GM21381 (cell line): ENCODE measurements around the gene RB1.
"Not testable (repeated sequence)": the region's sequence is repeated elsewhere in the genome, so short reads cannot be mapped to it uniquely, and the experiment has no call there.

Experiments used
- ATAC-seq: cut with Tn5 transposase; IDR thresholded peaks from one replicate; pipeline ENCODE4 v1.9.1; 2021; ENCODE audit warnings: mild to moderate bottlenecking, moderate library complexity; ENCODE audit not compliant: unreplicated experiment

The RB1 gene

DNA sequence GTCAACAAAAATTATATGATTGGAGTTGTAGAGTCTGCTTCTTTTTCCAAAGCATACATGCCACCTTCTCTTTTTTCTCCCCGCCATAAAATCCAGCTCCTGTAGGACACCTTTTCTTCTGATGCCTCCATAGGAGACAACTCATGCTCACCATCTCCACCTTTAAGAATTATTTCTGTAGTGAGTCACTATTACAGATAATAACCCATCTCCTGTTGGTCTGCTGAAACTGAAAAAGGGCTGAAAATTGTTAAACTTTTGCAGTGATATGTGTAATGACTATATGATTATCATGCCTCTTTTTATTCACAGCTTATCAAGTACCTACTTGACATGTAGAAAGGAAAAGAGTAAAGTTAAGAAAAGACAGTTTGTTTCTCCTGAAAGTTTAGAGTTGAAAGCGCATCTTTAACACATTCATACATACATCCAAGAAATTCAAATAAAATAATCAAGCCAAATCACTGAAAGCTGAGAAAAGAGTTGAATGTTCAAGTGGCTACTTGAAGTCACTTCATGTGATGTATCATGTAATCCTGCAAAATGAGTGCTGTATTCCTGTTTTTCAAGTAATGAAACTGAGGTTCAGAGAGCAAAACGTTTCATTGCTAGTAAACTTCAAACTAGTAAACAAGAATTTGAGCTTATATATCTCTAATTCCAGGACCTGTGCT lies 144.9 kb downstream of the RB1 start:
- no peak for ATAC-seq

DNA sequence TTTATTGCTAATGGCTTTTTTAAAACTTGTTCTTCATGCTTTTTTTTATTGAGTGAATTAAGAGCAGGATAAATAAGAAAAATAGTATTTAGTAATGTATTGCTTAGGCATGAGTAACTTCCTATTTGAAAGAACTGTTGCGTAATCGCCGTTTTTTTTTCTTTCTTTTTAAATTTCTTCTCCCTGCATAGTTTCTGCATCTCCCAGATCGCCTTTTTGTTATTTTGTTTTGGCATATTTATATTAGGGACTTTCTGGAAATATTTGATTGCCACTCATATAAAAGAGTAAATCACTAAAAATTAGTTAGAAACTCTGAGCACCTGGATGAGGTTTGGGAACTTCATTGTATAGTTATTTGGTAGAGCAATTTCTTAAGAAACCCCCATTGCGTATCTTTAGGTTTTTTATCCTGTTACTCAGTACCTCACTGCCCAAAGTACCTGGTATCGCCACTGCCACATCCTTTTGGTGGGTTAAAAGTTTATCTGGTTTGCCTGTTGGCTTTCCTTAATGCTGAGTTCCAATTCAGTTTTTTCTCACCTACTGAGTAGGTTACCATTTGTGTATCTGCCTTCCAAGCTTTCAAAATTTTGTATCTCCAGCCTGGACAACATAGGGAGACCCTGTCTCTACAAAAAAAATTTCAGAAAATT lies 145.5 kb downstream of the RB1 start:
- no peak for ATAC-seq

DNA sequence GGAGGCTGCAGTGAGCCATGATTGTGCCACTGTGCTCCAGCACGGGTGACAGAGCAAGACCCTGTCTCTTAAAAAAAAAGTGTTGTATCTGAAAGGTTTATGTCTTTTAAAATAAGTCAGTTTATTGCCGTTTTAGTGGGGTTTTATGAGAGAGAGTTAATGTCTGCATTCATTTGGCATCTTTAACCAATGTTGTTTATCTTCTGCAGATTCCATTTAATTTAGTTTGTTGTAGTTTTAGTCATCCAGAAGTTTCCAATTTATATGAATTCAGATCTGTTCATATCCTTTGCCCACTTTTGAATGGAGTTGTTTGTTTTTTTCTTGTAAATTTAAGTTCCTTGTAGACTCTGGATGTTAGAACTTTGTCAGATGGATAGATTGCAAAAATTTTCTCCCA lies 146.1 kb downstream of the RB1 start:
- no peak for ATAC-seq

DNA sequence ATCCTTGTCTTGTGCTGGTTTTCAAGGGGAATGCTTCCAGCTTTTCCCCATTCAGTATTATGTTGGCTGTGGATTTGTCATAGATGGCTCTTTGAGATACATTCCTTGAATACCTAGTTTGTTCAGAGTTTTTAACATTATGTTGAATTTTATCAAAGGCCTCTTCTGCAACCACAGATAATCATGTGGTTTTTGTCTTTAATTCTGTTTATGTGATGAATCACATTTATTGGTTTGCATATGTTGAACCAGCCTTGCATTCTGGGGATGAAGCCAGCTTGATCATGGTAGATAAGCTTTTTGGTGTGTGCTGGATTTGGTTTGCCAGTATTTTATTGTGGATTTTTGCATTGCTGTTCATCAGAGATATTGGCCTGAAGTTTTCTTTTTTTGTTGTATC lies 147.6 kb downstream of the RB1 start:
- not testable (repeated sequence) for ATAC-seq

DNA sequence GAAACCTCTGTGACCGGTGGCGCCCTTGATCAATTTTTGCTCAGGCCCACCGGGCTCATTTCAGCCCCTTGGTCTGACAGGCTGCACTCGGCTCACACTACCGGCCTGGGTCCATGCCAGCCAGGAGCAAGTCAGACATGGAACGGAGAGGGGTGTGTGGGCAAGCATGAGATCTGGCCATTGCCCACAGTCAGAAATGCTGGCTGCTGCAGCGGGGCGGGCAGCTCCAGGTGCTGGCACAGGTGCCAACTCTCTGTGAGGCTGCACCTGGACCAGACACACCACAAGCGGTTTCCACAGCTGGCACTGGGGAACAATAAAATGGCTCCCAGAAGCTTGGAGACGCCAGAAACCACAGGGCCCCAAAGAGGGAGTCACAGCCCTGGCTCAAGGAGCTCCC lies 153.0 kb downstream of the RB1 start:
- ATAC-seq: no peak

DNA sequence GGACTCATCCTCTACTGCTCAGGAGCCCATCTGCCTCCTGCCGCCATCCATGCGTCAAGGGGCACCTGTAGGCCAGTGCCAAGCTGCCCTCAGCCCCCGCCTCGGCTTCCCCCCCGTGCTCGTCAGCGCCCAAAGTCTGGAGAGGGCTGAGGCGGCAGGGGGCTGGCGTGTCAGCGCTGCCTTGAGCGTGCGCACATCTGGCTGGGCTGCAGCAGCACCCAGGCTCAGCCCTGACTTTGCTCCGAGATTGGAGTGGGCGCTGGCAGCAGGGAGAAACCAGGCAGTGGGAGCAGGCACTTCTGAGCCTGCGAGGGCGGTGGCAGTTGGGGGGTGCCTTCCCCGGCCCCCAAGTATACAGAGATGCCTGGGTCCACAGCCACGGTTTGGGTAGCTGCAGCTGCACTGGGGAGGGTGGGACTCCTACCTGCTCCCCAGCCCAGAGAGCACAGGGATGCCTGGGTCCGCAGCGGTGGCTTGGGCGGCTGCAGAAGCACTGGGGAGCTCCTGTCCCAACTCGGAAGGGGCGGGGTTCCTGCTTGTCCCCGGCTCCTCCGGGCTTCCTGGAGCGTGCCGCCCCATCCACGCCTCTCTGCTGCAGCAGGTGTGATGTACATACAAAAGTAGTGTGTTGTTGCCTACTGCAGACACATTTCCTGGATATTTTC lies 154.2 kb downstream of the RB1 start:
- ATAC-seq: no peak

DNA sequence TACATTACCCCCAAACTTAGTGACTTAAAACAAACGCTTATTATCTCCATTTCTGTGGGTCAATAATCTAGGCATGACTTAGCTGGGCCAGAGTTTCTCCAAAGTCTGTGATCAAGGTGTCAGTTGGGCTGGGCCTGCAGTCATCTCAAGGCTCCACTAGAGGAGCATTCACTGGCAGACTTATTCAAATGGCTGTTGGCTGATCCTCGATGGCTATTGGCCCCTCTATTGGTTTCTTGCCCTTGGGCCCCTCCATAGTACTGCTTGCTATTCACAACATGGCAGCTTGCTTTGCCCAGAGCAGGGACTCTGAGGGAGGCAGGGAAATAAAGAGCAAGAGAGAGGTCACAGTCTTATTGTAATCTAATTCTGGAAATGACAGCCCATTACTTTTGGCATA lies 171.7 kb downstream of the RB1 start:
- ATAC-seq: no peak

DNA sequence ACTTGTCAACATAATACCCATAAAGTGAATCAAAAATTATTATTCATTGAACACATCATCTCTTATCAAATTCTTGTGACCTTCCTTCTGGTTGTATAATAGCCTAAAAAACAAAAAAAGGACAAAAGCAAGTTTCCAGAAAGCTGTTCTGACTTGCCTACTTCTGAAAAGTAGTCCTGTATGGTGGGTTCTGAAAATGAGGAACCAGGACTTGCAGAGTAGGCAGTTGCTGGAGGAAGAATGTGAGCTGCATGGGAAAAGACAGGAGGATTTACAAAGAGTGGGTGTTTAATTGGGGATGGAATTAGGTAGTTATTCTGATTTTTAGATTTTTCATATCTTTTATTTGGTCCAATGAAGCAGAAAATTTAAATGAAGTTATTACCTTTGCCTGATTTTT lies 172.7 kb downstream of the RB1 start:
- ATAC-seq: no peak

DNA sequence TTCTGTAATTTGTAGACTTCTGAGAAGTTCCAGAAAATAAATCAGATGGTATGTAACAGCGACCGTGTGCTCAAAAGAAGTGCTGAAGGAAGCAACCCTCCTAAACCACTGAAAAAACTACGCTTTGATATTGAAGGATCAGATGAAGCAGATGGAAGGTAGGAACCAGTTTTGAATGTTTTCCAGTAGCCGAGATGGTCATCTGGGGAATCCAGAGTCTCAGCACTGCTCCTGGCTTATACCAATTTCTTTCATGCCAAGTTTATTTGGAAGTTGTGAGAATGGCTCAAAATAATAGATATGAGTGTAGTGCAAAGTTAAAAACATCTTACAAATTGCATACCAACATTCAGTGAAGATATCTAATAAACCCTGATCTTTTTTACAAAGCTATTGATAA lies 173.1 kb downstream of the RB1 start:
- ATAC-seq: no peak

DNA sequence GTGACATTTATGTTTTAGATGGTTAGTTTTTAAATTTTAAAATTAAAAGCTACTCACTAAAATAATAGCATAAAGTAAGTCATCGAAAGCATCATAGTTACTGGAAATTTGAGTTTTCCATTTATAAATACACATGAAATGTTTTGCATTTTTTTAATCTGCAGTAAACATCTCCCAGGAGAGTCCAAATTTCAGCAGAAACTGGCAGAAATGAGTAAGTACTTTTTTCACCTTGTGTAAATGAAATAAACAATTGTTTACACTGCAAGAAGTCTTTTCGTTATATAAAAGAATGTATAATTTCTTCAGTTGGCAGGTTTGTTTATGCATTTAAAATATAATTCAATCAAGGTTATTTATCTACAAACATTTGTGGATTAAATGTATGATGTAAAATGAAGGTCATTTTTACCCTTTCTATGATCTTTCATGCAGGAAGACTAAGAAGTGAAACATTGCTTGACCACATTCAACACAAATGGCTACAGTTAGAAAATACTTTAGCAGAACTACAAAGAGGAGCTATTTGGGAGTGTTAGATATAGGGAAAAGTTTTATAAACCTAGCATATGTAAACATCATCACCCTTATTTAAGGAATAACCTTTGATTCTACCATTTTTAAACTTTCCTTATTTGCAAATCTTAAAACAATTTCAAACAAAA lies 173.8 kb downstream of the RB1 start:
- ATAC-seq: no peak

DNA sequence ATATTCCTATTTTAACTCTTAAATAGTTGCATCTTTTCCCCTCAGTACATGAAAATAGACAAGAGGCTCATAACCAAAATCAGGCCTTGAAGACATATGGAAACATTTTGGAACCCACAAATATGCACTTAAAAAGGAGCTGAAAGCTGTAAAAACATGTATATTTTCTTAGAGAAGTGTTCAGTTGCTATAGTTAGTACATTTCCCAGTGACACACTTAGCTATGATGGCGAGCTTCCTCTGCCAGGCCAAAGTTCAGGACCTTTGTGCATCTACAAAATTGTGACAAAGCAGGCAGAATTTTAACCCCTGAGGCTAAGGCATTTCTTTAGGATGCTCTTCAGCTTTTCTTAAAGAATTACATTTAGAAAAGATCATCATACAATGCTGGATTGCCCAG lies 174.8 kb downstream of the RB1 start:
- ATAC-seq: no peak

DNA sequence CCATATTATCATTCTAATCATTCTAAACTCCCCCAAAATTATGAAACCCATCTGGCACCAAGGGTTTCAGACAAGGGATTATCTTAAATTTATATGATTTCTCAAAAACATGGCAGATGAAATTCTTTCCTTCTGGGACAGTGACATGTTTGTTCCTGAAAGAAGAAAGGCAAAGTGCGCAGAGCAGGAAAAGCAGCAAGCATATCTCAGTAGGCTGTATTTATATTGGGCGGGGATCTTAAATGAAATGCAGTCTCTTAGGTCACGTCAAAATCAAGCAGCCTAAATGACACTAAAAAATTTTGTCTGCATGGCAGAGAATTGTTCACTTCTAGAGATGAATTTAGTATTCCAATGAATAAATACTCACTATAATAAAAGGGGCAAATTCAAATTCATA lies 180.0 kb downstream of the RB1 start:
- ATAC-seq: no peak

DNA sequence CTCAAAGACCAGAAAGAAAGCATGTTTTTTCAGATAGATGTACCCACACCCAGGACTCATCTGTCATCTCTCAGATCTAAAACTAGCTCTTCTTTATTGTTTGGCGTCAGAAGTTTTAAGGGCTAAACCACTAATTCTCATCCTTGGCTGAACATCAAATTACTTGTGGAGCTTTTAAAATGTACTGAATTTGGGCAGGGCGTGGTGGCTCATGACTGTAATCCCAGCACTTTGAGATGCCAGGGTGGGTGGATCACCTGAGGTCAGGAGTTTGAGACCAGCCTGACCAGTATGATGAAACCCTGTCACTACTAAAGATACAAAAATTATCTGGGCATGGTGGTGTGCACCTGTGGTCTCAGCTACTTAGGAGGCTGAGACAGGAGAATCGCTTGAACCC lies 181.9 kb downstream of the RB1 start:
- ATAC-seq: no peak

DNA sequence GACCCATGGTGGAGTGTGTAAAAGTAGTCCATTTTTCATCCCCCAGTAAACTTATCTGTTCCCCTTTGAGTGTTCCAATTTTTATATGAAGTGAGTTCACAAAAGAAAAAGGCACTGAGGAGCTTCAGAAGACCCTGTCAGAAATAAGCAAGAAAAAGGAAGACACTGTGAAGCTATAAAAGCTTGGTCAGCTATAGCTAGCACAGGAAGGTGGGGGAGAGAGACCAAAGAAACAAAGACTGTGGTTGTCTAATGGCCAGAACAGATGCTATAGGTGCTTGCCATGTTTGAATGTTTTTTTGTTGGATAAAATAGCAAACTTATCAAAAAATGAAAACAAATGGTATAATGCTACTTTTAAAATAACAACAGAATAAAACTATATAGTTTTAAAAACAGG lies 182.8 kb downstream of the RB1 start:
- no peak for ATAC-seq

DNA sequence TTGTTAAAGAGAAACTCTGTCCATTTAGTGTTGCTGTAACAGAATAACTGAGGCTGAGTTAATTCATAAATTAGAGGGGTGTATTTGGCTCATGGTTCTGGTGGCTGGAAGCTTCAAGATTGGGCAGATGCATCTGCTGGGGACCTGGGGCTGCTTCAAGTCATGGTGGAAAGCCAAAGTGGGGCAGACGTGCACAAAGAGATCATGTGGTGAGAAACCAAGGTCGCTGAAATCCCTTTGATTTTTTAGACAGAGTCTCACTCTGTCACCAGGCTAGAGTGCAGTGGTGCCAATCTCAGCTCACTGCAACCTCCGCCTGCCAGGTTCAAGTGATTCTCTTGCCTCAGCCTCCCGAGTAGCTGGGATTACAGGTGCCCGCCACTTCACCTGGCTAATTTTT lies 183.3 kb downstream of the RB1 start:
- no peak for ATAC-seq

DNA sequence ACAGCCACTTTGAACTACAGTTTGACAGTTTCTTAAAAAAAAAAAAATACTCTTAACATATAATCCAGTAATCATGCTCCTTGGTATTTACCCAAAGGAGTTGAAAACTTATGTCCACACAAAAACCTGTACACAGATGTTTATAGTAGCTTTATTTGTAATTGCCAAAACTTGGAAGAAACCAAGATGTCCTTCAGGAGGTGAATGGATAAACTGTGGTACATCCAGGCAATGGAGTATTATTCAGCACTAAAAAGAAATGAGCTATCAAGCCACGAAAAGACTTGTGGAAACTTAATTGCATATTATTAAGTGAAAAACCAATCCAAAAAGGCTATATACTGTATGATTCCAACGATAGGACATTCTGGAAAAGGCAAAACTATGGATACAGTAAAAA lies 184.4 kb downstream of the RB1 start:
- no peak for ATAC-seq

DNA sequence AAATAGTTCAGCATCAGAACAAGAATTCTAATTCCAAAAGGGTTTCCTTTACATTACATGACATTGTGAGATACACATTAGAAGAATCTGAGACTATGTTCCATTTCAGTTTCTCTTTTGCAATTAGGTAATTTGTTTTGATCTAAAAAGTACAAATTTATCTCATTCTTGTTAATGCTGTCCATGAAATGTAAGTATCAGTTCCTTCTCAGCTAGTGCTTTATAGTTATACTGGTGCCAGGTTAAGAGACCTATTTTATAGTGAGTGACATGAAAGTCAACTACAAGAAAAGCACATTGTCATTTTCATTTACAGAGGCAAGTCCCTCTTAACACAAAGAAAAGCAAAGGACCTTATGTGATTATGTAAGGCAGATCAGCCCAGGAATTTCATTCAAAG lies 185.4 kb downstream of the RB1 start:
- no peak for ATAC-seq

DNA sequence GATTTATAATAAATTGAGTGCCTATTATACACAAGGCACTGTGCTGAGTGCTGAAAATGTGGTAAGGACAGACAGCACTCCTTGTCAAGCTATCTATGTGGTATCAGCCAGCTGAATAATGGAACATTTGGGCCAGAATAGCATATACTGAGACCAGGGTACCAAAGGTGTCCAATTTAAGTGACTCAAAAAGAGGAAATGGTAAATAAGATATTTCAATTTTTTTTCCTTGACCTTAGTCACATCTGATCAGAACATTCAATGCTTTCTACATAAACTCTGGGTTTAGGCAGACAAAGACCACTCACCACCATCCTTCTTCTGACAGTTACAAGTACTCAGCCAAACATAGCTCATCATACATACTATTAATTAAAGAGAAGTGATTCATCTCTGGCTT lies 186.1 kb downstream of the RB1 start:
- ATAC-seq: no peak

DNA sequence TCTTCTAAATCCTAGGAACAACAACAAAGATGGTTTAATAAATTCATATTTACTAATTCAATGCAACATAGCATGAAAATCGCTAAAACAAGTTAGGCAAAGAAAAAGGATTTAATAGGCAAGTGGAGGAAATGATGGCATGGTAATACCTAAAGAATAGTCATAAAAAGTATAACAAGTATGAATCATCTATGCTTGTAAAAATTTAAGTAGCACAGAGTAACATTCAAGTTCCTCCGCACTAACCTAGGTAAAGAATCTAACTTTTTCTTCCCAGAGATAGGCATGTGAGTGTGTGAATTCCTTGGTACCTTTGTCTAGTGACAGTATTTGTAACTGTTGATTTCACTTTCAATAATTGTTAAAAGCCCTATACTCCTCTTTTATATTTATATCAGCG lies 186.7 kb downstream of the RB1 start:
- no peak for ATAC-seq

DNA sequence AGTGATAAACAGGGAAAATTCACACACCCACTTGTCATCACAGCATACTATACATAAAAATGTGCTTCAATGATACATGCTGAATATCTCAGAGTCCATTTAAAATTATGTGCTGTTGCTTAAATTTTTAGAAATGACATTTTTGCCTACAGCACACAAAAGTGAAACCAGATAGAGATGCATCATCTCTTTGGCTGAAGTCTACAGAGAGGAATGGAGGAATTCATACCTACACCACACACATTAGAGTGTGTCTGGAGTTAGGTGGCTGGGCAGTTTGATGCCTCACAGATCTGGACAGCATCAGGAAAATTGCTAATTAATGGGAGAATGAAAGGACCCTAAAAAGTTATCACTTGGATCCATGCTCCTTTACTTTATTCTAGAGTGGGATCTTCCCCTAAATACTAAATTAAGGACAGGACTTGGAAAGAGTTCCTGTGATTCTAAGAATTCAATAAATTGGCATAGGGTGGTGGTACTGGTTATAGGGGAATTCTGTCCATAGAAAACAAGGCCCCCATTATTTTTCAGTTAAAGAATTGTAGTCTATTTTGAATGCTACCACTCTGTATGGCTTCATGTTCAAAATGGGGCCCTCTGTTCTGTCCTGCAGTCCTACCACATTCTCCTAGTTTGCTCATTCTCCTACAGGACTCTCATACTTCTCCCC lies 188.0 kb downstream of the RB1 start:
- ATAC-seq: no peak

DNA sequence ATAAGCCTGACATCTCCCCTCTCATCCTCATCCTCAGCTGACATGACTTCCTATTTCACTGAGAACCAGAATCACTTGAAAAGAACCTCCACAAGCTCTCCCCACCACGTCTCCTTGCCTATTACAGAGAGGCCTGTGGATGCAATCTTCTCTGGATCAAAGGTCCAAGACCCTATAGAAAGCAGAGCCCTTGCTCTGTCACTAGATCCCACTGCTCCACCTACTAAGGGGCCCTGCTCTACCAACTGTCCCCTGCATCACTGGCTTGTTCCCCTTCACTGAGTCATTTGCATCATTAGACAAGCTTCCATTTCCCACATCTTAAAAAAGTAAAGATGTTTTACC lies 188.5 kb downstream of the RB1 start:
- peak; percentile 48 for ATAC-seq
